HEK293 (cell line): ENCODE measurements around the gene C16orf74.
A peak's percentile ranks its signal among the peaks of the same experiment; 100 is the strongest.

Experiments
- CTCF ChIA-PET: fragments of 350-600 bp; formaldehyde crosslinking; extraction: SDS; loops from one replicate; lab custom pipeline; 2021; ENCODE audit warnings: antibody characterized with exemption; lab: Yijun Ruan, JAX
- POLR2A ChIA-PET: fragments of 300-600 bp; formaldehyde crosslinking; extraction: SDS; loops from one replicate; lab custom pipeline; 2020; ENCODE audit warnings: antibody characterized with exemption, inconsistent platforms; lab: Yijun Ruan, JAX
- H3K27ac ChIP-seq: fragments of 200-500 bp; sonication (Bioruptor generic); 2 replicates; pipeline ENCODE4 v1.5.1; 2014; ENCODE audit warnings: low read depth, low read length, control low read depth, inconsistent platforms; ENCODE audit errors: extremely low read depth
- H3K36me3 ChIP-seq, 2 experiments: fragments of 200-500 bp in 1 of 2; sonication (Bioruptor generic) in 1 of 2; 1 replicate in 1 of 2; 2 replicates in 1 of 2; pipeline ENCODE4 v1.5.1; 2014 to 2017; ENCODE audit warnings: inconsistent platforms in 2 of 2, low read length in 2 of 2; ENCODE audit not compliant: control insufficient read depth in 2 of 2, insufficient read depth in 1 of 2
- H3K4me1 ChIP-seq: fragments of 200-500 bp; sonication (Bioruptor generic); 2 replicates; pipeline ENCODE4 v1.5.1; 2014; ENCODE audit warnings: mild to moderate bottlenecking, low read length, inconsistent platforms; ENCODE audit not compliant: control insufficient read depth, insufficient read depth
- H3K4me3 ChIP-seq: 2 replicates; pipeline ENCODE4 v1.5.1; 2011; ENCODE audit warnings: low read depth, mild to moderate bottlenecking, control low read depth, low read length, moderate library complexity
- H3K9me3 ChIP-seq: fragments of 200-500 bp; sonication (Bioruptor generic); 2 replicates; pipeline ENCODE4 v1.5.1; 2014; ENCODE audit warnings: low read depth, low read length, inconsistent platforms; ENCODE audit not compliant: control insufficient read depth, insufficient read depth
- IKZF3 ChIP-seq: fragments of 450-650 bp; IDR thresholded peaks from 2 replicates; pipeline ENCODE4 v1.5.0; 2018; ENCODE audit warnings: missing biosample characterization, mild to moderate bottlenecking, missing genetic modification characterization, moderate library complexity
- INSM2 ChIP-seq: fragments of 450-650 bp; formaldehyde crosslinking; IDR thresholded peaks from 2 replicates; pipeline ENCODE4 v1.5.1; 2016; ENCODE audit warnings: missing biosample characterization, missing genetic modification characterization
- KLF1 ChIP-seq: fragments of 450-650 bp; formaldehyde crosslinking; IDR thresholded peaks from 2 replicates; pipeline ENCODE4 v1.5.1; 2016; ENCODE audit warnings: missing biosample characterization, missing genetic modification characterization
- PATZ1 ChIP-seq: fragments of 450-650 bp; formaldehyde crosslinking; IDR thresholded peaks from 2 replicates; pipeline ENCODE4 v1.5.1; 2016; ENCODE audit warnings: missing biosample characterization, missing genetic modification characterization
- SCRT2 ChIP-seq: fragments of 450-650 bp; formaldehyde crosslinking; IDR thresholded peaks from 2 replicates; pipeline ENCODE4 v1.5.1; 2016; ENCODE audit warnings: missing biosample characterization, missing genetic modification characterization
- SP2 ChIP-seq: fragments of 450-650 bp; formaldehyde crosslinking; IDR thresholded peaks from 2 replicates; pipeline ENCODE4 v1.5.1; 2016; ENCODE audit warnings: missing biosample characterization, missing genetic modification characterization
- YY2 ChIP-seq: fragments of 450-650 bp; formaldehyde crosslinking; IDR thresholded peaks from 2 replicates; pipeline ENCODE4 v1.5.1; 2016; ENCODE audit warnings: missing biosample characterization, missing genetic modification characterization
- ZBTB1 ChIP-seq: fragments of 450-650 bp; formaldehyde crosslinking; IDR thresholded peaks from 2 replicates; pipeline ENCODE4 v1.5.1; 2016; ENCODE audit warnings: missing biosample characterization, missing genetic modification characterization
- ZBTB17 ChIP-seq: fragments of 450-650 bp; formaldehyde crosslinking; IDR thresholded peaks from 2 replicates; pipeline ENCODE4 v1.5.1; 2016; ENCODE audit warnings: missing biosample characterization, missing genetic modification characterization
- ZBTB21 ChIP-seq: fragments of 450-650 bp; formaldehyde crosslinking; IDR thresholded peaks from 2 replicates; pipeline ENCODE4 v1.5.1; 2017; ENCODE audit warnings: missing biosample characterization, missing genetic modification characterization
- ZBTB26 ChIP-seq: fragments of 450-650 bp; formaldehyde crosslinking; optimal IDR thresholded peaks from 2 replicates; pipeline ENCODE3; 2016; ENCODE audit warnings: missing biosample characterization, mild to moderate bottlenecking, missing genetic modification characterization
- ZNF140 ChIP-seq: fragments of 450-650 bp; formaldehyde crosslinking; IDR thresholded peaks from 2 replicates; pipeline ENCODE4 v1.5.1; 2016; ENCODE audit warnings: missing biosample characterization, missing genetic modification characterization
- ZNF146 ChIP-seq: fragments of 450-650 bp; formaldehyde crosslinking; IDR thresholded peaks from 2 replicates; pipeline ENCODE4 v1.5.1; 2016; ENCODE audit warnings: missing biosample characterization, missing genetic modification characterization
- ZNF169 ChIP-seq: fragments of 450-650 bp; formaldehyde crosslinking; IDR thresholded peaks from 2 replicates; pipeline ENCODE4 v1.5.1; 2016; ENCODE audit warnings: missing biosample characterization, missing genetic modification characterization
- ZNF221 ChIP-seq: fragments of 450-650 bp; formaldehyde crosslinking; IDR thresholded peaks from 2 replicates; pipeline ENCODE4 v1.5.1; 2017; ENCODE audit warnings: missing biosample characterization, missing genetic modification characterization, borderline replicate concordance
- ZNF23 ChIP-seq: fragments of 450-650 bp; formaldehyde crosslinking; IDR thresholded peaks from 2 replicates; pipeline ENCODE4 v1.5.1; 2016; ENCODE audit warnings: missing biosample characterization, missing genetic modification characterization, borderline replicate concordance
- ZNF26 ChIP-seq: fragments of 450-650 bp; formaldehyde crosslinking; IDR thresholded peaks from 2 replicates; pipeline ENCODE4 v1.5.1; 2016; ENCODE audit warnings: missing biosample characterization, missing genetic modification characterization
- ZNF292 ChIP-seq: fragments of 450-650 bp; formaldehyde crosslinking; IDR thresholded peaks from 2 replicates; pipeline ENCODE4 v1.5.1; 2016; ENCODE audit warnings: low read depth, missing biosample characterization, missing genetic modification characterization, borderline replicate concordance
- ZNF302 ChIP-seq: fragments of 450-650 bp; formaldehyde crosslinking; IDR thresholded peaks from 2 replicates; pipeline ENCODE4 v1.5.1; 2016; ENCODE audit warnings: missing biosample characterization, missing genetic modification characterization, low read depth
- ZNF530 ChIP-seq: fragments of 450-650 bp; formaldehyde crosslinking; IDR thresholded peaks from 2 replicates; pipeline ENCODE4 v1.5.1; 2016; ENCODE audit warnings: low read depth, missing biosample characterization, missing genetic modification characterization
- ZNF600 ChIP-seq: fragments of 450-650 bp; formaldehyde crosslinking; IDR thresholded peaks from 2 replicates; pipeline ENCODE4 v1.5.1; 2016; ENCODE audit warnings: missing biosample characterization, missing genetic modification characterization
- ZNF654 ChIP-seq: fragments of 450-650 bp; formaldehyde crosslinking; IDR thresholded peaks from 2 replicates; pipeline ENCODE4 v1.5.1; 2016; ENCODE audit warnings: low read depth, missing biosample characterization, missing genetic modification characterization
- ZNF670 ChIP-seq: fragments of 450-650 bp; formaldehyde crosslinking; IDR thresholded peaks from 2 replicates; pipeline ENCODE4 v1.5.1; 2016; ENCODE audit warnings: missing biosample characterization, missing genetic modification characterization, low read depth
- ZNF692 ChIP-seq: fragments of 450-650 bp; formaldehyde crosslinking; IDR thresholded peaks from 2 replicates; pipeline ENCODE4 v1.5.1; 2016; ENCODE audit warnings: missing biosample characterization, missing genetic modification characterization
- ZNF792 ChIP-seq: fragments of 450-650 bp; formaldehyde crosslinking; IDR thresholded peaks from 2 replicates; pipeline ENCODE4 v1.5.1; 2016; ENCODE audit warnings: missing biosample characterization, missing genetic modification characterization

C16orf74 gene

GRCh38 chr16:85733839-85734170 lies 17.1 kb downstream of the C16orf74 start:
- Histone ChIP-seq H3K4me1 (no peaks in the 10 kb centered on the region), H3K9me3 (no peaks in the 10 kb centered on the region), H3K4me3 (no peak overlapping the region), H3K27ac (no peak overlapping the region), H3K36me3 (no peaks in the 10 kb centered on the region)
- ChIA-PET CTCF (interaction anchor here (0.6 to 0.7 kb wide), 2 partner anchors 17 to 292 kb away, joined by 3 read pairs; no protein-coding TSS in a partner anchor), POLR2A (no interaction called here)
- TF ChIP-seq INSM2 (tag by site-specific recombination): no peak
- no peak for TF ChIP-seq YY2
- no peak for TF ChIP-seq IKZF3 (tag by site-specific recombination)
- peak; percentile 59 for TF ChIP-seq SP2 (tag by site-specific recombination)
- TF ChIP-seq ZNF654 (tag by site-specific recombination): no peak
- no peak for TF ChIP-seq ZBTB1
- no peak for TF ChIP-seq ZBTB17 (tag by site-specific recombination)

- ChIA-PET CTCF (no interaction called here), POLR2A (no interaction called here)
- Histone ChIP-seq H3K4me1 (no peaks in the 10 kb centered on the region), H3K9me3 (no peaks in the 10 kb centered on the region), H3K4me3 (no peak overlapping the region), H3K27ac (no peak overlapping the region), H3K36me3 (no peaks in the 10 kb centered on the region)
- TF ChIP-seq ZNF146 (tag by site-specific recombination) (peak; percentile 98), PATZ1 (tag by site-specific recombination) (0 out of 2 replicates have a peak, but pooled peaks have one; percentile 14), ZBTB21 (tag by site-specific recombination) (no peak), KLF1 (0 out of 2 replicates have a peak, but pooled peaks have one; percentile 14)
Measured at GRCh38 chr16:85733155-85733838, 17.6 kb downstream of the C16orf74 start.

GRCh38 chr16:85731179-85731578 lies 19.7 kb downstream of the C16orf74 start:
- ChIA-PET CTCF (interaction anchor here (1.0 kb wide), 1 partner anchor 16 kb away, joined by 4 read pairs; no protein-coding TSS in a partner anchor), POLR2A (no interaction called here)
- Histone ChIP-seq H3K4me3 (no peak overlapping the region), H3K27ac (no peak overlapping the region), H3K36me3 (no peaks in the 10 kb centered on the region), H3K9me3 (no peaks in the 10 kb centered on the region), H3K4me1 (no peaks in the 10 kb centered on the region)
- TF ChIP-seq ZNF23 (tag by site-specific recombination) (no peak), ZNF26 (tag by site-specific recombination) (no peak), ZNF530 (tag by site-specific recombination) (no peak), ZNF292 (tag by site-specific recombination) (no peak), ZBTB26 (no peak), ZNF792 (tag by site-specific recombination) (no peak), ZNF169 (no peak), ZNF302 (no peak), ZNF670 (tag by site-specific recombination) (no peak), ZNF600 (tag by site-specific recombination) (no peak), SCRT2 (no peak), ZNF221 (tag by site-specific recombination) (no peak), ZNF140 (tag by site-specific recombination) (no peak), ZNF692 (tag by site-specific recombination) (no peak)
